NCI-H446 treated with DMSO at 0.1 percent for 48 hours (cell line): ENCODE results near the gene DPYSL5.
"Not testable (repeated sequence)": the region's sequence is repeated elsewhere in the genome, so short reads cannot be mapped to it uniquely, and the experiment has no call there.

Experiments used
- DNase-seq: peaks from one replicate; lab custom pipeline; 2025; lab: John Stamatoyannopoulos, UW

DPYSL5 gene

DNA sequence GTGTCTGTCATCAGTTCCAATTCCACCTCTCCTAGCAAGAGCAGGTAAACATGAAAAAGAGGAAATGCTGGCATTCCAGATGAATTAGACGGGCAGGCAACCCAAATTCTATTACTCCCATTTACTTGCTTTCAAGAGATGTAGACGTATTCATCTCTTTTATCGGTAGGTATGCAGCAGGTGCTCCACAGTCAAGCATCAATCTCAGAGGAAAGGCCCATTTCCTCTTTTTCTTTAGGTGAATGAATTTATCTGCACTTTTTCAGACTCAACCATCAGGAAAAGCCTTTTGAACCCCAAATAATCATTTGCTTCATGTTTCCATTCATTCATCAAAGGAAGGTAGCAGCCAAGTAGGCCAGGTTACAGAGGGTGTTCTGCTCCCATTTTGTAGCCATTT, 27.9 kb downstream of the DPYSL5 start:
- no peak for DNase-seq

DNA sequence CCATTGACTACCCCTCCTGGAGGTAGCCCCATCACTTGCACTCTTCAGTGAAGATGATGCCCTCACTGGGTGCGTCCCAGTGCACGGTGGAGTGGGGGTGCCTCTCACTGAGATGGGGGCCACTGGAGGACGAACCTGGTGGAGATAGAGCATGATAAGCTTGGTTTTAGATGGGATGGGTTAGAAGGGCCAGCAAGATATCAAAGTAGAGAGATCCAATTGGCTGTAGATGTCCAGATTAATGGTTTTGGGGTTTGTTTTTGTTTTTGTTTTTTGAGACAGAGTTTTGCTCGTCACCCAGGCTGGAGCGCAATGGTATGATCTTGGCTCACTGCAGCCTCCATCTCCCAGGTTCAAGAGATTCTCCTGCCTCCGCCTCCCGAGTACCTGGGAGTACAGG, 28.3 kb downstream of the DPYSL5 start:
- DNase-seq, result no peak

DNA sequence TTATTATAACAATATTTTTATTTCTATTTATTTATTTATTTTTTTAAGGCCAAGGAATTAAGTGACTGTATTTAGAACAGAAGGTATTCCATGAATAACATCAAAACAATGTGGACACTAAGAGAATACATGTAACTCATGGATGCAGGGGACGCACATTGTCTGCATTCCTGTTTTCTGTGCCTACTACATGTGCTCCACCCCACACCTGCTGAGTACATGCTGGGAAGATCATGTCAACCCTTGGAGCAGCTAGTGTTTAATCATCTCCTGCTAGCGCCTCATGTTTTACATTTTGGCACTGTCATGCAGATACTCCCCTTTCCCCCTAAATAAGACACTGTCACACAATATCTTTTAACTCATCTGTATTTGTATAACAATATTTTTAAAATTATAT, 29.3 kb downstream of the DPYSL5 start:
- DNase-seq, result no peak

DNA sequence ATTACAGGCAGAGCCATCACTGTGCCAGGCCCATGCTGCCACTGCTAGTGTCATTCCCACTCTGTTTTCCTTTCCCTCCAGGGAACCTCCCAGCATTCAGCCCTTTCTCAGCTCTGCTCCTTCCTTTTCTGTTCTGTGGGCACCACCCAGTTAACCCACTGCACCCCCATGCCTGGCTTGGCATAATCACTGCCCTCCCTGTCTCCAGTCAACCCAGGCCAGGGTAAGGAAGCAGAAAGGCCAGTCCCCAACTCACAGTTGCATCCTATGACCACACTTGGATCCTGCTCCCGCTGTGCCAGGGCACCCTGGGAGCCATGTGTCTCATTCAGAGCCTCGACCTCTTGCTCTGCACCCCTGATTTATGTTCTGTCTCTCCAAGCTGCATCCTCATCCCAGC, 32.2 kb downstream of the DPYSL5 start:
- DNase-seq, result no peak

DNA sequence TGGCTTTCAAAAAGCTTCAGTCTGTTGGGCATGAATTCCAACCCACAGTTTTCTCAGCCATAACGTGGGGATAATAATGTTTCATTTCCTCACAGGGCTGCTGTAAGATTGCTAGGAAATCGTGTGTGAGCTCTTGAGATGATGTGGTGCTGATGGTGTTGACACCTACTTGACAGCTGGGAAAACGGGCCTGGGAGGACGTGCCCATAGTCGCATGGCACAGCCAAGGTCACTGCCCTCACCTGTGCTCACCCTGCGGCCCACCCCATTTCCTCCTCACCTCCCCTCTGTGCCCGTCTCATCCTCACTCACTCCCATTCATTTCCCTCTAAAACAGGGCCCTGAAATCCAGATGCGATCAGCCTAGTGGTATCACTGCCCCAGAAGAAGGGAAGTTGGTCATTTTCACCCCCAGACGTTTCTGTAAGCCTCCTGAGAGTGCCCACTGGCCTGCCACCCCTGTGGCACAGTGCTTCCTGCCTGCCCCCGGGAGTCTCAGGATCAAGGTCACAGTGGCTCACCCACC, 33.0 kb downstream of the DPYSL5 start:
- DNase-seq, result no peak

DNA sequence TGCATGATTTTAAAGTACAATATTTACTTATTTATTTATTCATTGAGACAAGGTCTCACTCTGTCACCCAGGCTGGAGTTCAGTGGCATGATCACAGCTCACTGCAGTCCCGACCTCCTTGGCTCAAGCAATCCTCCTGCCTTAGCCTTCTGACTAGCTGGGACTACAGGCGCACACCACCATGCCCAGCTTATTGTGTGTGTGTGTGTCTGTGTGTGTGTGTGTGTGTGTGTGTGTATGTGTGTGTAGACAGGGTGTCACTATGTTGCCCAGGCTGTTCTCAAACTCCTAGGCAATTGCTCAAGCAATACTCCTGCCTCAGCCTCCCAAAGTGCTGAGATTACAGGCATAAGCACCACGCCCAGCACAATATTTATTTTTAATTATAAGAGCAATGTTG, 34.3 kb downstream of the DPYSL5 start:
- not testable (repeated sequence) for DNase-seq

DNA sequence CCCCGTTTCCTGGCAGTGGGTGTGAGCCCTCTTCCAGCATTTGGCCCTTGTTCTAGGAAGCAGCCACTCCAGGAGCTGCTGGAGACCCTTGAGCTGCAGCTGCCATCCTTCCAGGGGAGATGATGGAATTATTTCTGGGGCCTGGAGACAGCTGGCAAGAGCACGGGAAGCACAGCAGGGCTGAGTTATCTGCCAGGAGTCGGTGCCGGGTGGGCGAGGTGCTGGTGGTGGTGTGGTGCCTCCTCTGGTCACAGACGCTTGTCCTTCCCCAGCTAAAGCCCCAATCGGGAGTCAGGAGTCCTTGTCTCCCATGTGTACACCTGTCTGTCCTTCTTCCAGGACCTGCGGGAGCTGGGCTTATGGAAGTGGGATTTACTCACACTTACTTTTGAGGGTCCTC, 36.0 kb downstream of the DPYSL5 start:
- peak; percentile 57 for DNase-seq

DNA sequence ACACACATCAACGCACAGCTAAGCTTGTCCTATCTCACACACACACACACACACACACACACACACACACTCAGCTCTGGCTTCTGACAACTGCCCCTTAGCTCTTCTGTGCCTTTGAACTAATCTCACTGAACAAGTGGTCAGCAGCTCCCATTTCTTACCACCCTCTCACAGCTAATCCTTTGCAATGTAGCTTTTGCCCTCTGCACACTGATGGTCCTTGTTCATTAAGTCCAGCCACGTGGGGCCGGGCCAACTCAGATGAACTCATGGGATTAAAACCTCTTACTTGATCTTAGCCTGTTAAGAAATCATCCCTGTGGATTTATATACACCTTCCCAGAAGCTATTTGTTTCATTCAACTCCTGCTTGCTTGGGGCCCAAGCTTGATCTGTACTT, 36.6 kb downstream of the DPYSL5 start:
- DNase-seq, result no peak

DNA sequence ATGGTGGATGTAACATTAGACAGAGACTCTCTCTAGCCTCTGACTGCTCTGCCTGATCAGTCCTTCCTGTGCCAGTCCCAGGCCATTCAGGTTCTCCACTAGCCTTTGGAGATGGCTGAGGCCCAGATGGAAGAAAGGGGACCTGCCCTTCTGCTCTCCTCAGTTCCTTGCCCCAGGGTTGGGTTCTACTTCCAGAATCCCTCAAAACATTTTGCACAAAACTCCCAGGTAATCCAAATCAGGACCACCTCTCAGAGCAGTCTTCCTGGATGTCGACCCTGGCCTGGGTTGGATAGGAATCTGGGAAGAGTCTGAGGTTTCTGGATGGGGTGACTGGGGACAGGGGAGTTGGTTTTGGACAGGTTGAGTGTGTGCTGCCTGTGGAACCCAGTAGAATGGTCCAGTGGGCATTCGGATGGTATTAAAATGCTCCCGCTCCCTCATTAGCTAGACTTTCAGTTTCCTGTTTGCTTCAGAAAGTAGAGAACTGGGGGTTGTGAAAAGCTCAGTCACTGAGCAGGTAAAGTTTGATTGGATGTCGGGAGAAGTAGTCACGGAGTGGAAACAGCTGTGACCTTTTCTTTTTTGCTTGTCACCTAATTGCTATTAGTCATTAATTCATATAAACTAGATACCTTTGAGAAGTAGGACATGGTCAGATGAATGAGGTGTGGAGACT, 37.9 kb downstream of the DPYSL5 start:
- DNase-seq, result no peak

DNA sequence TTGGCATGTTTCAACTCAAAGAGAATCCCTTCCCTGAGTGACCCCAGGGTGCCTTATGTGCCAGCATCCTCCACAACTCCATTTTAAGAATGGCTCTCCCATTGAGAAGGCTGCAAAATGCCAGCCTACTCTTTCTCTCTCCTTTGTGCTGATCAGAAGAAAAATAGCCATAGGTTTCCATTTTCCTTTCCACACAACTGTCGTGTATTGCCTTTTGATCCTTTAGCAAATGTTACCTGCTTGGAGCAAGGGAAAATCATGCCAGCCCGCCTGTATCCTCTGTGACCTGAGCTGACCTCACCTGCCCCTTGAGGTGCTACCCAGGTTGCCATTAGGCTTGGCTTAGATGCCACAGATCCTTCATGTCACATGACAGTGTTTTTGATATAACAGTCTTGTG, 38.8 kb downstream of the DPYSL5 start:
- DNase-seq, result no peak

DNA sequence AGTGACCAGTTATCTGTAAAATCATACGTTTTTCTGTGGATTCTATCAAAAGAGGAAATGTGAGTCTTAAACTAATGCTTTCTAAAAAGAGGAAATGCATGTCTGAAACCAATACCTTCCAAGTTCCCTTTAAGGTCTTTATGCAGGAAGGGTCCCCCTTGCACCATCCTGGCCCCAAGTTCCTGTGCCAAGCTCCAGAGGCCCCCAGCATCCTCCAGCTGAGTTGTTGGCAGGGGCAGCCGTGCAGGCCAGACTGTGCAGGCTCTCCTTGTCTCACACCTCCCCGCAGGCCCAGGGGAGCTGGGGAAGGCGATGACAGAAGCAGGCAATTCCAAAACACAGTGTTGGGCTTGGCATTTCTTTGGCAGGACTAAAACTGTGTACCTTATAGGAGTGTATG, 39.2 kb downstream of the DPYSL5 start:
- DNase-seq, result no peak

DNA sequence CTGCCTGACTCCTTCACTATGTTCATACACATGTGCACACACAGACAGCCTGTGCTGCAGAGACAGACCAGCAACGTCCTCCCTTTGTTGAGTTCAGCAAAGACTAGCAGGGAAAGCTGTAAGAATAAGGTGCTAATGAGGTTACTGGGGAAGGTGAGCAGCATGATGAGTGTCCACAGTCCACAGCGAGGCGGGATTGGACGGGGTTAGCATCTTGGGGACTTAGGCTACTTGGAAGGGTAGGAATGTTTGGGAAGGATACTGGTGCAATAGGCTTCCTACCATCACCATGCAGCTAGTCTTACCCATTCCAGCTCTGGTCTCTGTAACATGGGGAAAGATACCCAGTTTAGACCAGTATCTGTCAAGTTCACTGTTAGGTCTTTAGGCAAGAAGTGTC, 41.9 kb downstream of the DPYSL5 start:
- no peak for DNase-seq

DNA sequence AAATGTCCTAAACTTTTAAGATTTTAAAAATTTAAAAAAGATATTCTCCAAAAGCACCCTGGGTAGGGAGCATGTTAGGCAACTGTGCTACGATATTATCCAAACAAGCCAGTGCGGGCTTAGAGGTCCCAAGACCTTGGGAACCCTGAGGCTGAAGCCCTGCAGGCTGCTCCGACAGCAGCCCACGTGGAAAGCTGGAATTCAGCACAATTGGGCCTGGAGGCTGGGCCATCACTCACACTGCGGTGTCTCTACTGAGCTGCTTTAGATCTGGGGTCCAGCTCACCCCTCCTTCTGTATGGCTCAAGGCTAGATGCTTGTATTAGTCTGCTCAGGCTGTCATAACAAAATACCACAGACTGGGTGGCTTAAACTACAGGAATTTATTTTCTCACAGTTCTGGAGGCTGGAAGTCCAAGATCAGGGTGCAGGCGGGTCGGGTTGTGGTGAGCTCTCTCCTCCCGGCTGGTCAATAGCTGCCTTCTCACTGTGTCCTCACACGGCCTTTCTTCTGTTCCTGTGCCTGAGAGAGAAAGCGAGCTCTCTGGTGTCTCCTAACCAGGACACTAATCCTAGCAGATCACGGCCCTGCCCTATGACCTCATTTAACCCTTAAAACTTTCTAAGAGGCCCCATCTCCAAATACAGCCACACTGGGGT, 42.5 kb downstream of the DPYSL5 start:
- DNase-seq, result no peak

DNA sequence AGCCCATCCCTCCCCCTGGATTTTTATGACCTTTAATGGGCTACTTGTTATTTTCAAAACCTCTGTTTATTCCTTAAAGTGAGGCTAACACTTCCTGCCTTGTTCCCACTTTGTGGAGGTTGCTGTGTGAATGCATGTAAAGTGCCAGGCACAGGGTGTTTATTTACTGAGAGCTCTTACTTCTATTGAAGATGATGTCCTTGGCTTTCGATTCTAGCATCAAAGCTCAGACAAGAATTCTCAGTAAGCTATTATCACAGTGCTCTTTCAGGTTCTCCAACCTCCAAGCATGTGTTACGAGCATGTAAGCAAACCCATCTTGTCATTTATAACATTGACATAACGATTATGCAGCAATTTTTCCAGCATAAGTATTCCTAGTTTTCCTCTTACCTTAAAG, 44.2 kb downstream of the DPYSL5 start:
- no peak for DNase-seq

DNA sequence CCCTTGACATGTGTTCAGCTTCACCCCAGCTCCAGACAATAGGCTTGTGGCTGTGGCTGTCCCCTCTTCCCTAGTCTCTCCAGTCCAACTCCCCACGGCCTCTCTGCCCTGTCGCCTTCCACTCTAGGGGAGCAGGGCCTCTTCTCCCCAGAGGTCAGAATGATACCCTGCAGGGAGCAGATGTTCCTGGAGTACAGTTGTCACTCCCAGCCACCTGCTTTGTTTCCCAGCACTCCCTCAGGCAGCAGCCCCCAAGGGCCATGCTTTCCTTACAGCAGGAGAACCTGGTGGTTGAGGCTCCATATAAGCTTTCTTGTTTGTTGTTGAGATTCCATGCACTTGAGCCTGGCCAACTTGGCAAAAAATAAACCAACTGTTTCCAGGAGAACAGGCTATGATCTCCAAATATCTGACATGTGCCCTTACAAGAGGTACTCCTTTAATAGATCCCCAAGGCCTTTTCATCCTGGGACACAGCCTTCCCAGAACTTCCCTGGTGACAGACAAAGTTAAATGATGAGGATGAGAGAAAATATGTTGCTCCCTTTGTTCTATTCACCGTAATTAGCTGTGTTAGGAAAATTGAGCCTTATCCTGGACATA, 45.1 kb downstream of the DPYSL5 start:
- DNase-seq, result no peak

DNA sequence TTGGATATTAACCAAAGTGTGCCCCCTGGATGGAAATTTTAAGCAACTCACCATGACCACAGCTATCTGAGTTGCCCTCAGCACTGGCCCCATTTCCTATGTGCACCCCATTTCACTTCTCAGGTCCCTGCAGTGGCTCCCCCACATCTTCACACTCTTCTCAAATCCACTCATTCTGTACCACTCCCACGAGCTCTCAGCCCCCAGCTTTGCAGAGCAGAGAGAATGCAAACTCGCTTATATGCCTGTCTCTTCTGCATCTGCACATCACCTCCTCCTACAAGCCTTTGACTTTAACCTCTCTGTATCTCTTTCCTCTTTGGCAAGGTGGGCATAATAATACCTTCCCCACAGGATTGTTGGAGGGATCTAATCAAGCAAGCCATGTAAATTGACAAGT, 46.2 kb downstream of the DPYSL5 start:
- no peak for DNase-seq

DNA sequence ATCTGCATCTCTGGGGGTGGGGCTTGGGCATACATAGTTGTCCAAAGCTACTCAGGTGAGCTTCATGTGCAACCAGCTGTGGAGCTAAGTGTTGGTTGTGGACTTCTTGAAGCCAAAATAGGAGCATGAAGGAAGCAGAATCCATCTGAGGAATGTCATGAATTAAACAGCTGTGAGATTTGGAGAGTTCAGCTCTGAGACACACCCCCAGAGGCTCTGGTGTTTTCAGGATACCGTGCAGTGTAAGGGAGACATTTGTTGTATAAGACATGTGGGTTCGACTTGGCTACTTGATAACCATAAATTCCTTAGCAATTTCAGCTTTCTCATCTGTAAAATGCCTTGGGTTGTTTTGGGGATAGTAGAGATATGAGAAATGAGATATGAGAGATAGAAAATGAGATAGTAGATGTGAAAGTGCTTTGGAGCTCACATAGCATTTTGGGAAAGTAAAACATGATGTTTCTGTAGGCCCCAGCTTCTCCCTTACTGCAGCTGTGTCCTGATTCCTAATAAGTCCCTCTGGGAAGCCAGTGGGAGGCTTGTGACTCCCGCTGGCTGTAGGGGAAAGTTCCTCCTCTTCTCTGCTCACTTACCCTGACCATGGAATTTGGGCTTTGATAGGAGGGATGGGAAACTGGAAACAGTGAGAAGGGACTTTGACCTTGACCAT, 50.0 kb downstream of the DPYSL5 start:
- no peak for DNase-seq

DNA sequence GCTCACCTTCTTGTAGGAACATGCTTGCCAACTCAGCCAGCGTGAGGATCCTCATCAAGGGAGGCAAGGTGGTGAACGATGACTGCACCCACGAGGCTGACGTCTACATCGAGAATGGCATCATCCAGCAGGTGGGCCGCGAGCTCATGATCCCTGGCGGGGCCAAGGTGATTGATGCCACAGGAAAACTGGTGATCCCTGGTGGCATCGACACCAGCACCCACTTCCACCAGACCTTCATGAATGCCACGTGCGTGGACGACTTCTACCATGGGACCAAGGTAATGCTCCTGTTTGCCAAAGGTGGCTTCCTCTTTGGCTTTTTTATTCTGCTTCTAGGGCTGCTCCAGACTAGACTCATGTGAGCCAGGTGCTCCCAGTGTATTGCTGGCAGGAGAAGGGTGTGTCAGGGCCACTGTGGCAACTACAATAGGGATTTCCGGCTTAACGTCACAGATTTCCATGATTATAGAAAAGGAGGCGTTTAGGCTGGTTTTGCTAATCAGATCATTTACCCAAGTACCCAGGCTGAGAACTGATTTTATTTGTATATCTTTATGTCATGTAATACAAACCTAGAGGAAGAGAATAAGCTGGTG, 50.6 kb downstream of the DPYSL5 start:
- DNase-seq, result no peak

DNA sequence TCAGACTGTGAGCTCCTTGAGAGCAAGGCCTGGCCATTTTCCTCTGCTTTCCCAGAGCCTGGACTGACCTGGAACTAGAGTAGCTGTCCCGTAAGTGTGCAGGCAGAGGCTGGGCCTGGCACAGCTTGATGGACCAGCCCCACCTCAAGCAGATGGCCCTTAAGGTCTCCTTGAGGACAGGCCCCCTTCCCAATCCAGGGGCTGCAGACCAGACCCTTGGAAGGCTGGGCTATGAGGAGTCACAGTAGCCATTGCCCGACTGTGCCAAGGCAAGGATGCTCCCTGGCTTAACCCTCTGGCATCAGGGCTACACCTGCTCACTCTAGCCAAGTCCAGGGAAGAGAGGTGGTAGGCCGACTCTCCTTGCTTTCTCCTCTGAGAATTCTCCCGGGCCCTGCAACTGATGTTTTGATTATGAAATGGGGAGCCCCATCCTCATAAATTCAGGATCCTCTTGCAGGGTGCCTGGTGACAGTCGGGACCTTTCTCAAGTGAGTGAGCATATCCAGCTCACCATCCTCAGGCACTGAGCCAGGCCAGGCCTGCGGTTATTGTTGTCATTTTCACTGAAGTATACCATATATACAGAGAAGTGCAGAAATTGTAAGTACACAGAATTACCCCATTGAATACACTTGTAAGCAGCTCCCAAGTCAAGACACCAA, 51.7 kb downstream of the DPYSL5 start:
- DNase-seq, result no peak

DNA sequence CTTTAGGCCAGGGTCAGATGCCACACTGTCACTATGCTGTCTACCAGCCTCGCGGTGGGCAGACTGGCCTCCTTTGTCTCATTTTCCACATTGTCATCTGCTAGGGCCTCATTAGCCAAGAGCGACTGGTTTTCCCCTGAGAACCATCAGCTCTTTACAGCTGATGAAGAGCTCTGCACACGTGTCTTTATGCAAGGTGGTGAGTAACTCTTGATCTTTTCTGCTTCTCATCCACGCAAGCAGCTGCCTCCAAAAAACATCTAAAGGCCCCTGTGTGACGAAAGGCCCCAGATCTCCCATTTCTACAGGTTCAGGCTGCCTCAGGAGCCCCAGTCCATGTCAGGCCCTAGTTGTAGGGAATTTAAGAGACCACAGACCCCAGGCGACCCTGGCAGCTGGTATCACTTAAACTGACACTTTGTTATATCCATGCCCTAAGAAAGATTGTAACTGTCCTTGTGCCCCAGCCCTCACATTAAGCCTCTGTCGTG, 52.9 kb downstream of the DPYSL5 start:
- no peak for DNase-seq

DNA sequence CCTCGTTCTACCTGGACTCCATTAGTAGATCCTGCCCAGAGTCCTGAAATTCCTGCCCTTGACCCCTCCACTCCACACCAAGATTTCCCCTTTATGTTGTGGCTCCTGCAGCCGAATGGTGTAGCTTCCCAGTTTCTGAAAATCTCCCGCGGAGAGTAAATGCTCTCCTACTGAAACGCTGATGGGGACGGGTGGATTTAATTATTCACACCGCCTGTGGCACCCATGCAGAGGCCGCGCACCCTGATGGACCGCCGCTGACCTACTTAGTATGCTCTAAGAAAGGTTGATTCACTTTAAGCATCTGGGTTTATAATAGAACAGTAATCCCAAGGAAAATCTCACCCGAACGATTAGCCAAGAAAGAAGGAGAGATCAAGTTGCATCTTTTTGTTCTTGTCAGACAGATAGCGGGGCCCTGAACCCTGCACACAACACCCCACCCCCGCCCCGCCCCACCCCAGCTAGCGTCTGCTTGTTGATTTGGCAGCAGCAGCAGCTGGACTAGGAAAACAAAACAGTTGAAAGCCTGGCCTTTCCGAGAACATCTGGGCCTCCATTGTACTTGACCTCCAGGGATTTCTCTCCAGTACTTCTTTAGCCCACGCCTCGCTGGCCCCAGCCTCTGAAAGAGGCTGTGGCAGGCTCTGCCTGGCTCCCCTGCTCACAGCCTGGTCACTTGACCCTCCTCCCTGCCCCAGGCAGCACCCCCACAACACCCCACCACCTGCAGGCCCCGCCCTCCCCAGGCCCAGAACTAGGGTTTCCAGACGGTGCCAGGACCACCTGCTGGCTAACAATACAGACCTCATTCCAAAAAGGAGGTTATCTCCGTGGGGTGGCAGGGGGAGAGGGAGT, 53.6 kb downstream of the DPYSL5 start:
- no peak for DNase-seq
